GM12874 (cell line): ENCODE measurements around the gene ELFN1.

Source experiments
- CTCF ChIP-seq: IDR thresholded peaks from 2 replicates; pipeline ENCODE4 v1.5.1; 2011; ENCODE audit warnings: low read depth, mild to moderate bottlenecking, control low read depth, low read length, moderate library complexity; ENCODE audit not compliant: insufficient read depth

Gene ELFN1

DNA sequence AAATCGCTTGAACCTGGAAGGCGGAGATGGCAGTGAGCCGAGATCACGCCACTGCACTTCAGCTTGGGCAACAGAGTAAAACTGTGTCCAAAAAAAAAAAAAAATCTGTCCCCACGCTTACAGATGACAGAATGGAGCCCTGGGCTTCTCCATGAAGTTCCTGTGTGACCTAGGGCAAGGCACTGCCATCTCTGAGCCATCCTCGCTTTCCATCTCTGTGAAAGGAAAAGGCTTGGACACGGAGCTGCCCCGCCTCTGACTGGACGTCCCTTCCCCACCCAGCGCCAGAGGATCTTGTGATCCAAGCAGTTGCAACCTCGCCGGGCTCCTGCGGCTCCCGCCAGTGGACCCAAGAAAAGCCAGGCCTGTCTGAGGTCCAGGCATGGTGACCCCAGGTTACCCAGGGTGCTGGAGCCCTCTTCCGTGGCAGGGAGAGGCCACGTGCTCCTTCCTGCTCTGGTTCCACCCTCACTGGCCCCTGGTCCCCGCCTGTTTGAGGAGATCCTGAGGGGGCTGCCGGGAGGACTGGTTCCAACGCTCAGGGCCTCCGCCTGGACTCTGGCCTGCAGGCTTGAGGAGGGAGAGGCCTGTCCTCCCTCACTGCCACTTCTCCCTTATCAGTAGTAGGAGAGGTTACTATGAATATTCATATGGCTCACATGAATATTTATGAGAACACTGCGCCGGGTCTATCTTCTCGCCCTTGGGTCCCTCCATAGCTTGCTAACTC is 25.6 kb upstream of the ELFN1 start:
- no peak for TF ChIP-seq CTCF

DNA sequence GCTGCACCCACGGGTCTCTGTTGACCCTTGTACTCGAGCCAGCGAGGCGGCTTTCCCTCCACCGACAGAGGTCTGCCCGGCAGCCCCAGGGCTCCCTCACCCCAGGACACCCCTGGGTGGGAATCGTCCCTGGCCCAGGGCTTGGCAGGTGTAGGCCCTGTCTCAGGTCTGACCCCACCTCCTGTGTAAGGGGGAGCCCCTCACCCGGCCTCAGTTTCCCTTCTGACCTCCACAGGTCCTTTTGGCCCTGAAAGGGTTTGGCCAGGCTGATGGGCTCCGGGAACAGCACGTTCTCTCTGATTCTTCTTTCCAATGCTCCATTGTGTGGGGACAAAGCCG is 25.0 kb upstream of the ELFN1 start:
- no peak for TF ChIP-seq CTCF

GRCh38 chr7:1645476-1645875 is 24.6 kb upstream of the ELFN1 start:
- TF ChIP-seq CTCF = no peak

GRCh38 chr7:1646391-1646790 is 23.7 kb upstream of the ELFN1 start:
- no peak for TF ChIP-seq CTCF

DNA sequence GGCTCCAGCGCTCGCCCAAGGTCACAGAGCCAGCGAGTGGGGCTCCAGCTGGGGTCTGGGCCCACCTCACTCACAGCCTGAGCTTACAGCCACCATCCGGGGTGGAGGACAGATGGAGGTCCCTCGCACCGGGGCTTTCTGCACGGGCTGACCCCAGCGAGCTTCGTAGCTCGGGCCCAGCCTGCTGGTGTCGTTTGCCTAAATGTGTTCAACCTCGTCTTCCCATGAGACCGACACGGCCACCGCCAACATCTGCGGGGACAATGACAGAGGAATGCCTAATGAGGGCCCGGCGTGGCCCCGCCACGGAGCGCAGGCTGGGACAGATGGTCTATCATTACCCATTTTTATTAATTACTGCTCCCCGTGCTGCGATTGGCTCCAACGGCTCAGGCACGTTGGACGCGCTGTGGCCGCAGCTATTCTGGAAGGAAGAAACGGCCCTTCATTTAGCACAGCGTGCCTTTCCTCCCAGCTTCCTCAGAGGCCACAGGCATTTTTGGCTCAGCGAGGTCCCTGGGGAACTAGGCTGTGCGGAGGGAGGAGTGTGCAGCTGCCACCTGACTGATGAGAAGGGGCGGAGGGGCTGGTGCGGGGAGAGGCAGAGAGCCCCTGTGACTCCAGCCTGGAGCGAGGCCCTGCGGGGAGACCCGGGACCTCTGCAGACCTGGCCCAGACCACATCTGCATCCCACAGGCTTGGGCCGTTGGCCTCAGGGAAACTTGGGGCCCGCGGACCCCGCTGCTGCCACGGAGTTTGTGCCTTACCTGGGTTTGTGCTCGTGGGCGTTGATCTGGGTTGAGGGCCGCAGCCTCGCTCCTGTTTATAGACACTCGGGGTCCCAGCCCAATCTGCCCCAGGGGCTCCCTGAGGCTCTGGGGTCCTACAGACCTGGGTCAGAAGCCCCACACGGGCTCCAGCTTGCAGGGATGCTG is 22.9 kb upstream of the ELFN1 start:
- no peak for TF ChIP-seq CTCF

GRCh38 chr7:1647961-1648672 is 22.0 kb upstream of the ELFN1 start:
- TF ChIP-seq CTCF = no peak

DNA sequence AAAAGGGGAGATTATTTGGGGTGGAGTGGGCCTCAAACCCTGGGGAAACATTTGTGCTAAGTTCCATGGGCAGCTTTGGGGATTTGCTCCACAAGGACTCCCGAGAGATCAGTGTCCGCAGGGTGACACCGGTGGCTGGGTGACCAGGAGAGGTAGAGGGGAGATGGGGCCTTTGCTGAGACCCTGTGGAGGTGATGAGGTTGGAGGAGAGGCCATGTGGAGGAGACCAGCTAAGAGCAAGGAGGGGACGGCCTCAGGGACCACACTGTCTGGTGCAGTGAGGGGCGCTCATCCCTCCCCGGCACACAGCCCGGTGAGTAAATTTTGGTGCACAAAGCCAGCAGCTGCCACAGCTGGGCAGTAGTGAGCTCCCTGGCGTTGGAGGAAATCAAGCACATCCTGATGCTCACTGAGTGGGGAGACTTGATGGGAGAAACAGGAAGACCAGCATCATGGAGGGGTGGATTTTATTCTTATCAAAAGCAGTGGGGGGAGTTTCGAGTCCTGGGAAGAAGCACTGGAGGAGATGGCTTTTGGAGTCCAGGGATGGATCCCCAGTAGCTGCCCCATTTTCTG is 20.2 kb upstream of the ELFN1 start:
- no peak for TF ChIP-seq CTCF
